Measurements from ENCODE around the gene KLHDC7A.

Gene KLHDC7A

GRCh38 chr1:18482721-18483425, 2.1 kb downstream of the KLHDC7A start:
- Histone ChIP-seq H3K4me1 (ENCODE audit: low read depth, poor library complexity, severe bottlenecking) (no peaks in the 10 kb centered on the region), H3K27ac (no peak overlapping the region), H3K4me3 (IDR thresholded peaks at IDR 0.05; ENCODE audit: insufficient read depth, low read depth, low read length) (no peak overlapping the region), H3K79me2 (ENCODE audit: insufficient read depth, low read depth) (no peaks in the 10 kb centered on the region), H3K36me3 (ENCODE audit: insufficient read depth) (no peaks in the 10 kb centered on the region), H4K20me1 (ENCODE audit: insufficient read depth) (no peaks in the 10 kb centered on the region), H3K9ac (no peak overlapping the region), H3K4me2 (no peak overlapping the region), H2AFZ (ENCODE audit: low read depth) (no peak overlapping the region), H3K27me3 (ENCODE audit: insufficient read depth, low read depth) (no peaks in the 10 kb centered on the region)
- TF ChIP-seq CTCF (conservative IDR thresholded peaks at IDR 0.05; ENCODE audit: low read depth, low read length) = no peak

- H3K27ac ChIP-seq = no peak overlapping the region
Measured at GRCh38 chr1:18484276-18484675, 3.5 kb downstream of the KLHDC7A start.

DNA sequence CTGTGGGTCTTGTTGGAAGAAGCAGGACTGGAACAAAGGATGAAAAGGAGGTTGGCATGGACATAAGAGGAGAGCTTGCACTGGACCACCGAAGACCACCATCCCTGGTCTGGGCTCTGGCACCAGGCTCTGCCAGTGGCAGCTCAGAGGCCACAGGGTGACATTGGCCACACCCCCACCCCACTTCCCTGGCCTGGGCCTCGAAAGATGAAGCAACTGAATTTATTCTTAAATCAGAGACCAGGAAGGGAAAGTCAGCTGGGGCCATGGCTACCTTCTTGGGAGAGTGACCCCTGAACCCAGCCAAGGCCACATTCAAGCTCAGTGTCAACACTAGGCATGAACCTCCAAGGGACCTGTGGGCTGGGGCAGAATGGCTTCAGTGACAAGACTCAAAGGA, 4.0 kb downstream of the KLHDC7A start:
- Histone ChIP-seq H3K79me2 (ENCODE audit: insufficient read depth, low read depth) (no peaks in the 10 kb centered on the region), H3K4me1 (ENCODE audit: low read depth, poor library complexity, severe bottlenecking) (no peaks in the 10 kb centered on the region), H3K9ac (no peak overlapping the region), H4K20me1 (ENCODE audit: insufficient read depth) (no peaks in the 10 kb centered on the region), H3K36me3 (ENCODE audit: insufficient read depth) (no peaks in the 10 kb centered on the region), H3K4me2 (no peak overlapping the region), H2AFZ (ENCODE audit: low read depth) (no peak overlapping the region), H3K27me3 (ENCODE audit: insufficient read depth, low read depth) (no peaks in the 10 kb centered on the region; the same call in 1 of the 2 replicates), H3K4me3 (IDR thresholded peaks at IDR 0.05; ENCODE audit: insufficient read depth, low read depth, low read length) (no peak overlapping the region), H3K27ac (no peak overlapping the region)
- TF ChIP-seq CTCF (conservative IDR thresholded peaks at IDR 0.05; ENCODE audit: low read depth, low read length) = no peak

More at GRCh38 chr1:18484276-18484675, 3.5 kb downstream of the KLHDC7A start:
- Histone ChIP-seq H3K36me3 (ENCODE audit: insufficient read depth) (no peaks in the 10 kb centered on the region), H3K4me1 (ENCODE audit: low read depth, poor library complexity, severe bottlenecking) (no peaks in the 10 kb centered on the region), H3K4me3 (IDR thresholded peaks at IDR 0.05; ENCODE audit: insufficient read depth, low read depth, low read length) (no peak overlapping the region), H3K9ac (no peak overlapping the region), H2AFZ (ENCODE audit: low read depth) (no peak overlapping the region), H3K79me2 (ENCODE audit: insufficient read depth, low read depth) (no peaks in the 10 kb centered on the region), H3K4me2 (no peak overlapping the region), H4K20me1 (ENCODE audit: insufficient read depth) (no peaks in the 10 kb centered on the region), H3K27me3 (ENCODE audit: insufficient read depth, low read depth) (no peaks in the 10 kb centered on the region)
- TF ChIP-seq CTCF (conservative IDR thresholded peaks at IDR 0.05; ENCODE audit: low read depth, low read length) = no peak

DNA sequence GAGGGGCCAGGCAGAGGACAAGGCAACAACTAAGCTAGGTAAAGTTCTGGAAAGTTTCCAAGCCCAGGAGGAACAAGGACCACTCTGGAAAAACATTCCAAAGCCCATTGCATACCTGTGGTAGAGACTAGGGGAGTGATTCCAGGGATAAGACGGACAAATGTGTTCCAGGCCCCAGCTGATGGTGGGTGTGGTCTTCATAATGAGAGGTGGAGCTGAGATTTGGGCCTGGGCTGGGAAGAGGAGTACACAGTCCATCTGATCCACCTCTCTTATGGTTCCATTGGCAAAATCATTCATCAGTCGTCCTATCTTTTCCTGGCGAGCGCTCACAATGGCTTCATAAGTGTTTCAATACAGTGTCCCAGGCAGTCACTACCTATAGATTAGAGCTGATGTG, 4.5 kb downstream of the KLHDC7A start:
- H3K36me3 ChIP-seq (ENCODE audit: insufficient read depth) = no peaks in the 10 kb centered on the region
- no peak overlapping the region for H3K4me3 ChIP-seq (IDR thresholded peaks at IDR 0.05; ENCODE audit: insufficient read depth, low read depth, low read length)
- H3K4me1 ChIP-seq (ENCODE audit: low read depth, poor library complexity, severe bottlenecking) = no peaks in the 10 kb centered on the region
- no peaks in the 10 kb centered on the region for H4K20me1 ChIP-seq (ENCODE audit: insufficient read depth)
- H3K79me2 ChIP-seq (ENCODE audit: insufficient read depth, low read depth) = no peaks in the 10 kb centered on the region
- H3K27me3 ChIP-seq (ENCODE audit: insufficient read depth, low read depth) = no peaks in the 10 kb centered on the region; the same call in 1 of the 2 replicates
- TF ChIP-seq CTCF (conservative IDR thresholded peaks at IDR 0.05; ENCODE audit: low read depth, low read length) = no peak
- H3K27ac ChIP-seq = no peak overlapping the region
- H3K4me2 ChIP-seq = no peak overlapping the region
- no peak overlapping the region for H2AFZ ChIP-seq (ENCODE audit: low read depth)
- no peak overlapping the region for H3K9ac ChIP-seq
